GM19372 (cell line): Measurements from ENCODE around the gene ZDHHC11B.
"Not testable (repeated sequence)": the region's sequence is repeated elsewhere in the genome, so short reads cannot be mapped to it uniquely, and the experiment has no call there.

Source experiments
- ATAC-seq: cut with Tn5 transposase; IDR thresholded peaks from one replicate; pipeline ENCODE4 v1.9.1; 2021; ENCODE audit warnings: mild to moderate bottlenecking, low read depth, moderate library complexity; ENCODE audit not compliant: unreplicated experiment

The ZDHHC11B gene

DNA sequence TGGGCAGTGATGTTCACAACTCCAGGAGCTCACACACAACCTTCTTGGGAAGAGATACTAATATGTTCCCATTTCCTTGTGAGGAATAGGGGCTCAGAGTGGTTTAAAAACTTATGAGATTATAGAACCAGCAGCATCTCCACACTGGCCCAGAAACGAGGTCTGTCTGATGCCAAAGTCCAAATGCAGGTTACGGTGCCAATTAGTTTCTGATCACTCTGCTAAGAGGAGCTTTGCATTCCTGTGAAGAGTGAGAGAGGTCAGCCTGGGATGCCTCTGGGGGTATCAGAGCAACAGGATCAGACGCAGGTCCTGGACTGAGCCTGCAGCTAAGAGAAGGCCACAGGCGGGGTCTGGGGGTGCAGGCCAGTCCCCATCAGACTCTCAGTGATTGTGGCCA lies 61.2 kb downstream of the ZDHHC11B start:
- ATAC-seq, result not testable (repeated sequence)

DNA sequence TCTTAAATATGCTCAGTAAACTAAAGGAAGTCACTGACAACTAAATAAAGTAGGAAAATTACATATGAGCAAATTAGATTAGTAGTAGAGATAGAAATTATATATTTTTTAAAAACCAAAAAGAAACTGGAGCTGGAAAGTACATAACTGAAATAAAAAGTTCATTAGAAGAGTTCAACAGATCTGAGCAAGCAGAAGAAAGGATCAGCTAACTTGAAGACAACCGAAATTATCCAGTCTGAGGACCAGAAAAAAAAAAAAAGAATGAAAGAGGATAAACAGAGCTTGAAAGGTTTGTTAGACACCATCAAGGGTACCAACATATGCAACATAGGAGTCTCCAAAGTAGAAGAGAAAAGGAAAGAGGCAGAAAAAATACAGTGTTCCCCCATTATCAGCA lies 65.2 kb downstream of the ZDHHC11B start:
- not testable (repeated sequence) for ATAC-seq

DNA sequence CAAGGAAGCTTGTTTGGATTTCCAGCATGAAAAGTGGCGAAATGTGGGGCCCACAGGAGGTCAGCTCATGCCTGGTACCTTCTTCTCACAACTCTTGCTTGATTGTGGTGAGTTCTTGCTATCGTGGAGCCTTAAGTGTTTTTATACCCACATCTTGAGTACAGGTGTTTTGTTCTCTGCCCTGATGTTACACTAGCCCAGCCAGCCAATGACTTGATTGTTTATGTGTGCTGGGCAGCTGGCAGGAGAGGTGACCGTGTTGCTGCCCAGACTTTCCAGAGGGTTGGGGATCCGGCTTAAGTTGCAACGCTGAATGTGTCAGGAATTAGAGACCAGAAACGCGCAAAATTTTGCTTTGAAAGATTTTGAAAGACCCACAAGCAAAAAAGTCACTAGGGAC lies 67.4 kb downstream of the ZDHHC11B start:
- ATAC-seq, result no peak

DNA sequence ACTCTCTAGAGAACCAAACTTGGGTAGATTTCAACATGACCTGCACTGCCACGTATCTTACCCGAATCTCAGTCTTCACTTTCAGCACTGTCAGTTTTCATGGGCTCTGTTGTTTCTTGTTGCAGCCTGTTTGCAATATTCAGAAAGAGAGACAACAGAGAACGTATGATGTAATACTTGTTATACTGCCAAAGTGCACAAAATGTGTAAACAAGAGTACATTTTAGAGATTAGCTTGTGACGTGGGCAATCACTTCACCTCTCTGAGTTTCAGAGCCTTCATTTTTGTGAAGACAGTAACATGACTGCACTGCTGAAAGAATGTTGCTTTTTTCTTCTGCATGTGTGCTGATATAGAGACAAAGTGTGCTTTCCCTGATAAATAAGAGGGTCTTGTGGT lies 67.8 kb downstream of the ZDHHC11B start:
- not testable (repeated sequence) for ATAC-seq

GRCh38 chr5:715636-716035 lies 68.9 kb downstream of the ZDHHC11B start:
- ATAC-seq, result not testable (repeated sequence)

- not testable (repeated sequence) for ATAC-seq
These were observed 70.1 kb downstream of the ZDHHC11B start for GRCh38 chr5:714215-715118.

DNA sequence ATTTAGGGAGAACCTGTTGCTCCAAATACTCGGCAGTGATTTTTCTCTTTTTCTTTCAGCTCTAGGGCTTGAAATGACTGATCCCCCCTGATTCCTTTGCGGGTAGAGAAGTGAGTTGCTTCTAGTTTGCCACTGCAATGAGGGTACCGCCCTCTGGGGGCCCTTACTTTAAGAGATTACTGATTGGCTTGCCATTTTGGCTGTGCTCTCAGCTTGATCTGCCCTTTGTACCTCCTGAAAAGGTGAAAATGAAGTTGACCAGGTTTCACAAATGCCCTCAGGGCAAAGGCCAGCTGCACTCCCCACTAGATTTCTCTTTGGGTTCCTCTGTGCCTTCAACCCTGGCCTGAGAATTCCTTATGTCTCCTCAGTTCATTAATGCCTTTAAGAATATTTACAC lies 70.8 kb downstream of the ZDHHC11B start:
- not testable (repeated sequence) for ATAC-seq

DNA sequence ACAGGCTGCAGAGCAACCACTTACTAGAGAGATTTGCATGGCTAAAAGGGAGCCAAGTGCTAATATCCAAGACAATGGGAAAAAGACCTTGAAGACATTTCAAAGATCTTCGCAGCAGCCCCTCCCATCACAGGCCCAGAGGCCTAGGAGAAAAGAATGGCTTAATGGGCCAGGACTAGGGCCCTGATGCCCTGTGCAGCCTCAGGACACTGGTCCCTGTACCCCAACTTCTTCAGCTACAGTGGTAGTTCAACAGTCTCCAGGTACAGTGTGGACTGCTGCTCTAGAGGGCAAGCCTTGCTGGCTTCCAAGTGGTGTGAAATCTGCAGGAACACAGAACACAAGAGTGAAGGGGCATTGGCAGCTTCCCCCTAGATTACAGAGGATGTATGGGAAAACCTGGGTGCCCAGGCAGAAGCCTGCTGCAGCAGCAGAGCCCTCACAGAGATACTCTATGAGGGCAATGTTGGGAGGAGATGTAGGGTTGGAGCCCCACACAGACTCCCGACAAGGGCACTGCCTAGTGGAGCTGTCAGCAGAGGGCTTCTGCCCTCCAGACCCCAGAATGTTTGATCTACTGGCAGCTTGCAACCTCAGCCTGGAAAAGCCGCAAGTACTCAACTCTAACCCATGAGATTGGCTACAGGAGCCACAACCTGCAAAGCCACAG lies 75.5 kb downstream of the ZDHHC11B start:
- not testable (repeated sequence) for ATAC-seq

DNA sequence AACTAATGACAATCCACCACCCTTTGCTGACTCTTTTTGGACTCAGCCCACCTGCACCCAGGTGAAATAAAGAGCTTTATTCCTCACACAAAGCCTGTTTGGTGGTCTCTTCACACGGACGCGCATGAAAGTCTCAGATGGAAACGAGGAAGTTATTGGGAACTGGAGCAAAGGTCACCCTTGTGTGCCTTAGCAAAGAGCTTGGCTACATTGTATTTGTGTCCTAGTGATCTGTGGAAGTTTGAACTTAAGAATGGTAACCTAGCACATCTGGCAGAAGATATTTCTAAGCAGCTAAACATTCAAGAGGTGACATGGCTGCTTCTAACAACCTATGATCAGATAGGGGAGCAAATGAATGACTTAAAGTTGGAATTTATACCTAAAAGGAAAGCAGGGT lies 76.2 kb downstream of the ZDHHC11B start:
- not testable (repeated sequence) for ATAC-seq

- not testable (repeated sequence) for ATAC-seq
These were observed 78.4 kb downstream of the ZDHHC11B start for GRCh38 chr5:706127-706526.

DNA sequence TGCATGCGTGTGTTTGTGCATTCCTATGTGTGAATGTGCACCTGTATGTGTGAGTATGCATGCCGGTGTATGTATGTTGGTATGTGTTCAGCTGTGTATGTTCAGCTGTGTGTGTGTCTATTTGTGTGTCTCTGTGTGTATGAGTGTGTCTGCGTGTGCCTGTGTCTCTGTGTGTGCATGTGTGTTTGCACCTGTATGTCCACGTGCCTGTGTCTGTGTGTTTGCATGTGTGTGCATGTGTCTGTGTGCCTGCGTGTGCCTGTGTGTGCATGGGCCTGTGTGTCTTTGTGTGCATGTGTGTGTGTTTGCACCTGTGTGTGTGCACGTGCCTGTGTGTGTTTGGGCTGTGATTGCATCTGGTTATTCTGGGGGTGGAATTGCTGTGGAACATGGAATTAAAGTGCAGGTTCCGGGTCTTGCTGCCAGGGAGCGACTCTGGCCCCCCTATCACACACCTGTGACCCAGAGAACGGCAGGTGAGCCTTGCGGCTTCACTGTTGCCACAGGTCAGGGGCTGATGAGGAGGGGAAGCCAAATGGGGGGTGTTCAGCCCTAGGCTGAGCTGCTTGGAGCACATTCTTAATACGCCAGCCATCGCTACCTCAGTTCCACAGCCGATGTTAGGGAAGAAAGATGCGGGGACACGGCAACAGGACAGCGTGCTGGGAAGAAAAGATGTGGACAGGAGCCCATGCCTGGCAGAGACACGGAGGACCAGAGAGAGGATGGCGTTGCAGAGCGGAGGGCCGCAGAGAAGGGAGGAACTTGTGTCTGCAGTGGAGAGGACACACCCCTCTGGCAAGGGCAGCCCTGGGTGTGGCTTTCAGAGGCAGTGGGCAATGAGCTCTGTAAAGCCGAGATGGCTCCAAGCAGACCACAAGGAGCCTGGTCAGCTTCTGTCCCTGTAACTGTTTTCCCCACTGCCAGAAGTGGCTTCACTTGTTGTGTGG lies 87.5 kb downstream of the ZDHHC11B start:
- not testable (repeated sequence) for ATAC-seq

GRCh38 chr5:696191-696590 lies 88.3 kb downstream of the ZDHHC11B start:
- not testable (repeated sequence) for ATAC-seq

- ATAC-seq, result not testable (repeated sequence)
These were observed 89.1 kb downstream of the ZDHHC11B start for GRCh38 chr5:695475-695874.

- ATAC-seq, result not testable (repeated sequence)
These were observed 90.5 kb downstream of the ZDHHC11B start for GRCh38 chr5:694042-694431.

DNA sequence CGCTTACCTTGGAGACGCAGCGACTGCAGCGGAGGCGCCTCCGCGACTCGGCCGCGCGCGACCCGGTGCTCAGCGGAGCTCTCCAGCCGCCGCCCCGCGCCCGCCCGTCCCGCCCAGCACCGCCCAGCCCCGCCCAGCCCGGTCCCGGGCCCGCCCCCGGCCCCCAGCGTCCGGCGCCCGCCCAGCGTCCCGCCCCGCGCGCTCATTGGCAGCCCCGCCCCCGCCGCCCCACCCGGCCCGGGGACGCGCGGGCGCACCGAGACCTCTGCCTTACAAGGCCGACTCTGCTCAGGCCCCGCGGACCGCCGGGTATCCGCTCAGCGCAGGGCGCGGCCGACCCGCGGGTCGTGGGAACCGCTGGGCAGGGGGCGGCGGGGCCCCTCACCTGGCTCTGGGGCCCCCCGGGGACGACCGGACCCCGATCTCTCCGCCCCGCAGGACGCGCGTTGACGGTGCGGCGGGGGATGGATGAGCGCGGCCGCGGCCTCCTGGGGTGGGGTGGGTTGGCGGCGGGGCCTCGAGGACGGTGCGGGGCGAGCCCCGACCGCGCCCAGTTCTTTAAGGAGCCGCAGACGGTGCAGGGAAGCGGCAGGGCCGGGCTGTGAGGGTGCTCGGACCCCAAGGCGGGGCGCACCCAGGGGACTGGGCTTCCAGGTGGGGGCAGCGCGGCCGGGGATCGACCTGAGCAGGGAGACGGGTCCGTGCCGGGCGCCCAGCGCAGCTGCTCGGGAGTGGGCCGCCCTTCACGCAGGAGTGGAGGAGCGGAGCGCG lies 91.1 kb downstream of the ZDHHC11B start, which contains the start of gene TPPP:
Gene TPPP (minus strand): TSS at position 82 of the 771 bp plus-strand sequence. CDS start 15,292 bp downstream, outside the sequence.
- peak; percentile 72 for ATAC-seq

DNA sequence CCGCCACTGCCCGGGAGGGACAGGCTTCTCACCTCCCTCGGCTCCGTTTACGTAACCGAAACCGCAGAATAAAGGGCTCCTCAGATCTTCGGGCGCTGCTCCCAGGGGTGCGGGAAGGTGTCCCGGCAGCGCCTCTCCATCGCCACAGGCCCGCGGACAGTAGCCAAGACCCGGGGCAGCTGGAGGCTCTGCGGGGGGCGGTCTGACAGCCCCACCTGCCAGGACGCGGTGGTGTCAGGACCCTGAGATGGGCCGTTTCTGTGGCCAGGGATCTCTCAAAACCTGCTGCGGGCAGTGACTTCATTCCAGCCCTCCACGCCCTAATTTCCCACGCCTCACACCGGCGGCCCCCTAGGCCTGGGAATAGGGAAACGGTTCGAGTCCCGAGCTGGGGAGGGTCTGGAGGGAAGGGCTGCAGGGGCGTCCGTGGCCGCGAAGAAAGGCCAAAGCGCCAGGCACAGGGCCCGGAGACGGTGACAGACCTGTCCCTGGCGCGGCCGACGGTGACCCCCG lies 91.9 kb downstream of the ZDHHC11B start:
- ATAC-seq, result peak; percentile 22

DNA sequence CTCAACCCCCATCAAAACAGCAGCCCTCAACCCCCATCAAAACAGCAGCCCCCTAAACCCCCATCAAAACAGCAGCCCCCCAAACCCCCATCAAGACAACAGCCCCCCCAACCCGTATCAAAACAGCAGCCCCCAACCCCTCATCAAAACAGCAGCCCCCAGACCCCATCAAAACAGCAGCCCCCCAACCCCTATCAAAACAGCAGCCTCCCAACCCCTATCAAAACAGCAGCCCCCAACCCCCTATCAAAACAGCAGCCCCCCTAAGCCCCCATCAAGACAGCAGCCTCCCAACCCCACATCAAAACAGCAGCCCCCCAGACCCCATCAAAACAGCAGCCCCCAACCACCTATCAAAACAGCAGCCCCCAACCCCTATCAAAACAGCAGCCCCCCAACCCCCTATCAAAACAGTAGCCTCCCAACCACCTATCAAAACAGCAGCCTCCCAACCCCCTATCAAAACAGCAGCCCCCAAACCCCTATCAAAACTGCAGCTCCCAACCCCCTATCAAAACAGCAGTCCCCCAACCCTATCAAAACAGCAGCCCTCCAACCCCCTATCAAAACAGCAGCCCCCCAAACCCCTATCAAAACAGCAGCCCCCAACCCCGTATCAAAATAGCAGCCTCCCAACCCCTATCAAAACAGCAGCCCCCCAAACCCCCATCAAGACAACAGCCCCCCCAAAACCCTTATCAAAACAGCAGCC lies 92.6 kb downstream of the ZDHHC11B start:
- no peak for ATAC-seq

DNA sequence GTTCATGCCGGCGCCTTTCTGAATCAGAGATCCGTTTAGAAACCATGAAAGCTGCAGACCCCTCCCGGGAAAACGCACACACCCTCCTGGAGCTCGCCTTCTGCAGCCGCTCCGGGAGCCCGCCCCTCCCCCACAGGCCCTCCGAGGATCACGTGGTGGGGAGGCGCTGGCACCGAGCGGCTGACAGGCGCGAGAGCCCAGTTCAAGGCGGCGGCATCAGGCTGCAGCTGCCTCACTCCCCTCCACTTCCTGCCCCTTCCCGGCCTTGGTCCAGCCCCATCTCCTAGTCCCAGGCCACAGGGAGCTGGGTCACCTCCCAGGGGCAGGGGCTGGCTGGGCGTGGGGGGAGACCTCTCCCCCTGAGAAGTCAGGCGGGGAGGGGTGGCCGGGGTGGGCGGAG lies 93.5 kb downstream of the ZDHHC11B start:
- not testable (repeated sequence) for ATAC-seq

DNA sequence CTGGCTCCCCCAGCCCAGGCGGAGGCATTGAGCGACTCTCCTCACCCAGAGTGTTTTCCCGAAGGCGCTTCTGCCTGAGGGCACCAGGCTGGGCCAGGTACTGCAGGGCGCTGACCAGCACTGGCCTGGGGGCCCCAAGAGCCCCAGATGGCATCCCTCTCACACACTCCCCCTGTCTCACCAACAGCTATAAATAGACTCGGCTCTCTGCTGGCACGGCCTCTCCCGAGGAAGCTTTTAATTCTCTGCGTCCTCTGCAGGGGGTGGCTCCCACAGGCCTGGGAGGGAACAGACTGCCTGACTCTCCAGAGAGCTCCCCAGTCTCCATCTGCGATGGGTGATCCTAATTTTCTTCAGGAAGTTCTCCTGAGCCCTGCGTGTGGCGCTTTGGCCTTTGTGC lies 94.2 kb downstream of the ZDHHC11B start:
- ATAC-seq, result not testable (repeated sequence)
